ENCODE measurements around the gene KIF6. TPM values are rescaled to one million over a fixed set of nuclear protein-coding genes. Genes with fewer than 3 reads are reported as not detected.

Gene KIF6
- polyA plus RNA-seq, 2 of the 4 experiments (the other 2 are of a cell fraction), result 0.05 to 0.39 TPM

DNA sequence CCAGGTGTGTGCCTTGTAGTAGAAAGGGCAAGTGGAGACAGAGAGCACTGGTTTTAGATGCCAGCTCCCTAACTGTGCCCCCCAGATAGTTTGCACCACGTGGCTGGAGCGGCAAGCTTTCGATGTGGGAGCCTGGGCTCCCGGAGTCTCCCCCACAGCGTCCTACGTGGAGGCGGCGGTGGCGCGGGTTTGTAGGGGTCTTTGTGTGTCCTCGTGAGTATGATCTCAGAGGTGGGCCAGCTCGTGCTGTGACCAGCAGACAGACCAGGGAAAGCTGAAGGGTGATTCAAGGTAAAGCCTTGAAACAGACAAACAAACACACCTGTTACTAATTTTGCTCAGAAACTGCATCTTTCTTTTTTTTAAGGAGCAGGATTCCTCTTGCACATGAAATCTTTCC is 397.1 kb downstream of the KIF6 start:
- no peaks in the 10 kb centered on the region for H3K4me1 ChIP-seq
- POLR2A ChIA-PET, result no interaction called here
- WGBS (ENCODE audit: missing lambda C conversion rate), result 0% methylated on average over 2 of the region's 12 CpGs
- no peaks in the 10 kb centered on the region for H3K9me3 ChIP-seq
- FAIRE-seq, result no peak
- no peak for DNase-seq (ENCODE audit: low read depth in 1 of 2, low spot score in 1 of 2)
- CTCF ChIA-PET, result interaction anchor here (1.1 to 1.7 kb wide), 2 partner anchors 18 to 25 kb away, joined by 3 to 4 read pairs; no protein-coding TSS in a partner anchor
- H3K27ac ChIP-seq, result no peak overlapping the region
- TF ChIP-seq RCOR1 (IDR thresholded peaks at IDR 0.05; ENCODE audit: low read depth, low read length), result no peak
- no peak for TF ChIP-seq HDAC2 (IDR thresholded peaks at IDR 0.05)
- no peak for TF ChIP-seq ZSCAN20 (CRISPR knock-in tag; IDR thresholded peaks at IDR 0.05)
- TF ChIP-seq, protein P1, sequence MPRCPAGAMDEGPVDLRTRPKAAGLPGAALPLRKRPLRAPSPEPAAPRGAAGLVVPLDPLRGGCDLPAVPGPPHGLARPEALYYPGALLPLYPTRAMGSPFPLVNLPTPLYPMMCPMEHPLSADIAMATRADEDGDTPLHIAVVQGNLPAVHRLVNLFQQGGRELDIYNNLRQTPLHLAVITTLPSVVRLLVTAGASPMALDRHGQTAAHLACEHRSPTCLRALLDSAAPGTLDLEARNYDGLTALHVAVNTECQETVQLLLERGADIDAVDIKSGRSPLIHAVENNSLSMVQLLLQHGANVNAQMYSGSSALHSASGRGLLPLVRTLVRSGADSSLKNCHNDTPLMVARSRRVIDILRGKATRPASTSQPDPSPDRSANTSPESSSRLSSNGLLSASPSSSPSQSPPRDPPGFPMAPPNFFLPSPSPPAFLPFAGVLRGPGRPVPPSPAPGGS (IDR thresholded peaks at IDR 0.05), result no peak
- TF ChIP-seq ZC3H11A (IDR thresholded peaks at IDR 0.05), result no peak
- TF ChIP-seq TFCP2L1 (CRISPR knock-in tag; IDR thresholded peaks at IDR 0.05), result no peak
- no peak for TF ChIP-seq FOSB (CRISPR knock-in tag; IDR thresholded peaks at IDR 0.05)
- TF ChIP-seq PHF8 (IDR thresholded peaks at IDR 0.05; ENCODE audit: borderline replicate concordance, low read depth), result no peak
- TF ChIP-seq ZFP36 (IDR thresholded peaks at IDR 0.05; ENCODE audit: borderline replicate concordance, partially characterized antibody), result no peak
- no peak for TF ChIP-seq FOXS1 (CRISPR knock-in tag; IDR thresholded peaks at IDR 0.05)
- TF ChIP-seq, protein P2, sequence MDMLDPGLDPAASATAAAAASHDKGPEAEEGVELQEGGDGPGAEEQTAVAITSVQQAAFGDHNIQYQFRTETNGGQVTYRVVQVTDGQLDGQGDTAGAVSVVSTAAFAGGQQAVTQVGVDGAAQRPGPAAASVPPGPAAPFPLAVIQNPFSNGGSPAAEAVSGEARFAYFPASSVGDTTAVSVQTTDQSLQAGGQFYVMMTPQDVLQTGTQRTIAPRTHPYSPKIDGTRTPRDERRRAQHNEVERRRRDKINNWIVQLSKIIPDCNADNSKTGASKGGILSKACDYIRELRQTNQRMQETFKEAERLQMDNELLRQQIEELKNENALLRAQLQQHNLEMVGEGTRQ (IDR thresholded peaks at IDR 0.05), result no peak
- TF ChIP-seq BHLHE40 (IDR thresholded peaks at IDR 0.05; ENCODE audit: low read depth, low read length), result no peak
- TF ChIP-seq EP300 (IDR thresholded peaks at IDR 0.05), result no peak
- TF ChIP-seq NR3C1 (IDR thresholded peaks at IDR 0.05), result no peak
- no peak for TF ChIP-seq SMC3 (IDR thresholded peaks at IDR 0.05)
- H3K4me3 ChIP-seq, result no peak overlapping the region
- ATAC-seq, result no peak
- H3K4me2 ChIP-seq, result no peak overlapping the region

DNA sequence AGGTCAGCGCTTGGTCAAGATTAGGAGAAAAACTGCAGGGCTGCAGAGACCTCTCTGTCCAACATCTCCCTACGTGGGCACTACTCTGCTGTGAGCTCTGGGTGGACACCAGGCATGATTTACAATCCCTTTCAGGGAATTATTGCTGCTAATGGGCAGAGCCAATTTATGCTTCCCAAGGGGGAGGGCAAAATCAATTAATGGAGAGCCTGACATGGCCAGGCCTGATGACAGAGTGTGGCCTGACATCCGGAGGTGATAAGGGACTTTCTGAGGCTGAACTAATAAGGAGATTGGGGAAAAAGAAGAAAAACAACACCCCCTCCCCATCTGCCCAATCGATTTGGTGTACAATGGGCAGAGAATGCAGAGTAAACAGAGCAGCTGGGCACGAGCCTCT is 397.7 kb downstream of the KIF6 start:
- no peak overlapping the region for H3K27ac ChIP-seq
- no peaks in the 10 kb centered on the region for H3K4me1 ChIP-seq
- FAIRE-seq, result no peak
- POLR2A ChIA-PET, result no interaction called here
- 18% methylated on average over 5 of the region's 5 CpGs for WGBS (ENCODE audit: missing lambda C conversion rate)
- H3K4me2 ChIP-seq, result no peak overlapping the region
- H3K4me3 ChIP-seq, result no peak overlapping the region
- DNase-seq (ENCODE audit: low read depth in 1 of 2, low spot score in 1 of 2), result no peak
- ATAC-seq, result no peak
- CTCF ChIA-PET, result interaction anchor here (1.1 to 1.7 kb wide), 2 partner anchors 17 to 25 kb away, joined by 3 to 4 read pairs; no protein-coding TSS in a partner anchor
- no peaks in the 10 kb centered on the region for H3K9me3 ChIP-seq
- TF ChIP-seq FOSL2 (IDR thresholded peaks at IDR 0.05), result no peak
- TF ChIP-seq FOSL2 (CRISPR knock-in tag; IDR thresholded peaks at IDR 0.05), result no peak
- TF ChIP-seq HOXB5 (CRISPR knock-in tag; IDR thresholded peaks at IDR 0.05), result no peak
- no peak for TF ChIP-seq NFE2L2 (conservative IDR thresholded peaks at IDR 0.05; ENCODE audit: low read length)
- TF ChIP-seq, protein P3, sequence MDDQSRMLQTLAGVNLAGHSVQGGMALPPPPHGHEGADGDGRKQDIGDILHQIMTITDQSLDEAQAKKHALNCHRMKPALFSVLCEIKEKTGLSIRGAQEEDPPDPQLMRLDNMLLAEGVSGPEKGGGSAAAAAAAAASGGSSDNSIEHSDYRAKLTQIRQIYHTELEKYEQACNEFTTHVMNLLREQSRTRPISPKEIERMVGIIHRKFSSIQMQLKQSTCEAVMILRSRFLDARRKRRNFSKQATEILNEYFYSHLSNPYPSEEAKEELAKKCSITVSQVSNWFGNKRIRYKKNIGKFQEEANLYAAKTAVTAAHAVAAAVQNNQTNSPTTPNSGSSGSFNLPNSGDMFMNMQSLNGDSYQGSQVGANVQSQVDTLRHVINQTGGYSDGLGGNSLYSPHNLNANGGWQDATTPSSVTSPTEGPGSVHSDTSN (IDR thresholded peaks at IDR 0.05), result no peak
- no peak for TF ChIP-seq RAD21 (conservative IDR thresholded peaks at IDR 0.05 in 1 of 2, IDR thresholded peaks at IDR 0.05 in 1 of 2)
- TF ChIP-seq EHMT2 (IDR thresholded peaks at IDR 0.05; ENCODE audit: low read depth), result no peak
- TF ChIP-seq, protein P4, sequence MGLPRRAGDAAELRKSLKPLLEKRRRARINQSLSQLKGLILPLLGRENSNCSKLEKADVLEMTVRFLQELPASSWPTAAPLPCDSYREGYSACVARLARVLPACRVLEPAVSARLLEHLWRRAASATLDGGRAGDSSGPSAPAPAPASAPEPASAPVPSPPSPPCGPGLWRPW (IDR thresholded peaks at IDR 0.05), result no peak
- TF ChIP-seq HOXB13 (CRISPR knock-in tag; IDR thresholded peaks at IDR 0.05; ENCODE audit: low read depth), result no peak
- TF ChIP-seq, protein P5, sequence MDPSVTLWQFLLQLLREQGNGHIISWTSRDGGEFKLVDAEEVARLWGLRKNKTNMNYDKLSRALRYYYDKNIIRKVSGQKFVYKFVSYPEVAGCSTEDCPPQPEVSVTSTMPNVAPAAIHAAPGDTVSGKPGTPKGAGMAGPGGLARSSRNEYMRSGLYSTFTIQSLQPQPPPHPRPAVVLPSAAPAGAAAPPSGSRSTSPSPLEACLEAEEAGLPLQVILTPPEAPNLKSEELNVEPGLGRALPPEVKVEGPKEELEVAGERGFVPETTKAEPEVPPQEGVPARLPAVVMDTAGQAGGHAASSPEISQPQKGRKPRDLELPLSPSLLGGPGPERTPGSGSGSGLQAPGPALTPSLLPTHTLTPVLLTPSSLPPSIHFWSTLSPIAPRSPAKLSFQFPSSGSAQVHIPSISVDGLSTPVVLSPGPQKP (IDR thresholded peaks at IDR 0.05; ENCODE audit: low read depth, low read length), result no peak
- TF ChIP-seq, protein P6, sequence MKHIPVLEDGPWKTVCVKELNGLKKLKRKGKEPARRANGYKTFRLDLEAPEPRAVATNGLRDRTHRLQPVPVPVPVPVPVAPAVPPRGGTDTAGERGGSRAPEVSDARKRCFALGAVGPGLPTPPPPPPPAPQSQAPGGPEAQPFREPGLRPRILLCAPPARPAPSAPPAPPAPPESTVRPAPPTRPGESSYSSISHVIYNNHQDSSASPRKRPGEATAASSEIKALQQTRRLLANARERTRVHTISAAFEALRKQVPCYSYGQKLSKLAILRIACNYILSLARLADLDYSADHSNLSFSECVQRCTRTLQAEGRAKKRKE (CRISPR knock-in tag; IDR thresholded peaks at IDR 0.05; ENCODE audit: low read depth), result no peak
- no peak for TF ChIP-seq CEBPB (IDR thresholded peaks at IDR 0.05)
- TF ChIP-seq, protein P7, sequence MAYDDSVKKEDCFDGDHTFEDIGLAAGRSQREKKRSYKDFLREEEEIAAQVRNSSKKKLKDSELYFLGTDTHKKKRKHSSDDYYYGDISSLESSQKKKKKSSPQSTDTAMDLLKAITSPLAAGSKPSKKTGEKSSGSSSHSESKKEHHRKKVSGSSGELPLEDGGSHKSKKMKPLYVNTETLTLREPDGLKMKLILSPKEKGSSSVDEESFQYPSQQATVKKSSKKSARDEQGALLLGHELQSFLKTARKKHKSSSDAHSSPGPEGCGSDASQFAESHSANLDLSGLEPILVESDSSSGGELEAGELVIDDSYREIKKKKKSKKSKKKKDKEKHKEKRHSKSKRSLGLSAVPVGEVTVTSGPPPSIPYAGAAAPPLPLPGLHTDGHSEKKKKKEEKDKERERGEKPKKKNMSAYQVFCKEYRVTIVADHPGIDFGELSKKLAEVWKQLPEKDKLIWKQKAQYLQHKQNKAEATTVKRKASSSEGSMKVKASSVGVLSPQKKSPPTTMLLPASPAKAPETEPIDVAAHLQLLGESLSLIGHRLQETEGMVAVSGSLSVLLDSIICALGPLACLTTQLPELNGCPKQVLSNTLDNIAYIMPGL (CRISPR knock-in tag; IDR thresholded peaks at IDR 0.05; ENCODE audit: borderline replicate concordance), result no peak
- TF ChIP-seq, protein P8, sequence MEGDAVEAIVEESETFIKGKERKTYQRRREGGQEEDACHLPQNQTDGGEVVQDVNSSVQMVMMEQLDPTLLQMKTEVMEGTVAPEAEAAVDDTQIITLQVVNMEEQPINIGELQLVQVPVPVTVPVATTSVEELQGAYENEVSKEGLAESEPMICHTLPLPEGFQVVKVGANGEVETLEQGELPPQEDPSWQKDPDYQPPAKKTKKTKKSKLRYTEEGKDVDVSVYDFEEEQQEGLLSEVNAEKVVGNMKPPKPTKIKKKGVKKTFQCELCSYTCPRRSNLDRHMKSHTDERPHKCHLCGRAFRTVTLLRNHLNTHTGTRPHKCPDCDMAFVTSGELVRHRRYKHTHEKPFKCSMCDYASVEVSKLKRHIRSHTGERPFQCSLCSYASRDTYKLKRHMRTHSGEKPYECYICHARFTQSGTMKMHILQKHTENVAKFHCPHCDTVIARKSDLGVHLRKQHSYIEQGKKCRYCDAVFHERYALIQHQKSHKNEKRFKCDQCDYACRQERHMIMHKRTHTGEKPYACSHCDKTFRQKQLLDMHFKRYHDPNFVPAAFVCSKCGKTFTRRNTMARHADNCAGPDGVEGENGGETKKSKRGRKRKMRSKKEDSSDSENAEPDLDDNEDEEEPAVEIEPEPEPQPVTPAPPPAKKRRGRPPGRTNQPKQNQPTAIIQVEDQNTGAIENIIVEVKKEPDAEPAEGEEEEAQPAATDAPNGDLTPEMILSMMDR (IDR thresholded peaks at IDR 0.05), result no peak
- TF ChIP-seq, protein P9, sequence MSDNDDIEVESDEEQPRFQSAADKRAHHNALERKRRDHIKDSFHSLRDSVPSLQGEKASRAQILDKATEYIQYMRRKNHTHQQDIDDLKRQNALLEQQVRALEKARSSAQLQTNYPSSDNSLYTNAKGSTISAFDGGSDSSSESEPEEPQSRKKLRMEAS (IDR thresholded peaks at IDR 0.05), result no peak
- TF ChIP-seq POLR2AphosphoS2 (conservative IDR thresholded peaks at IDR 0.05; ENCODE audit: low read length), result no peak
- no peak for TF ChIP-seq TFCP2L1 (CRISPR knock-in tag; IDR thresholded peaks at IDR 0.05)

Data from A549 (cell line).